ENCODE results near the gene DZIP3. TPM values are rescaled to one million over a fixed set of nuclear protein-coding genes. Genes with fewer than 3 reads are reported as not detected.

DZIP3 gene
- polyA plus RNA-seq, 1 donor (not counting 4 experiments of a cell fraction or from before 2014, with no cell fraction given) = 3.9 TPM

DNA sequence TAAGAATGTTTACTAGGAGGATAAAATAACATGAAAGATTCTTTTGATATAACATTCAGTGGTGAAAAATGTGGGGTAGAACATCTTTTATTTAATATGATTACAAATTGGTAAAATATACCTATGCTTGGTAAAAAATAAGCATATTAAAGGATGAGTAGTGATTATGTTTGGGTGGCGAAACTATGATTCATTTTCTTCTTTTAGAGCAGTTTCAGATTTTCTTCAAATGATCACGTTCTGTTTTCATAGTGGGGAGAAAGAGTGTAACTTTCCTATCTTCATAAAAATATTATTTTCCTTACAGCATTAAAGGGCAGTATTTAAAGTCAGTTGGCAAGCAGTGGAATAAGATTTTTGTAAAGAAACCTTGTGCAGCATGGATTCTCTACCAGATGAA, 15.5 kb downstream of the DZIP3 start:
- FAIRE-seq (no peak), DNase-seq (ENCODE audit: low read depth, low spot score) (no peak)
- dilution Hi-C loops (cut with MboI; ENCODE audit: extremely low pct_ligation_motif_present, low sequenced_read_pairs) = no loop called here

GRCh38 chr3:108605491-108605890, 16.0 kb downstream of the DZIP3 start:
- H3K36me3 ChIP-seq (ENCODE audit: control insufficient read depth in 2 of 2, extremely low read depth in 1 of 2, insufficient read depth in 2 of 2, low read length in 2 of 2) = no peaks in the 10 kb centered on the region
- H3K4me1 ChIP-seq (ENCODE audit: control insufficient read depth, extremely low read depth, insufficient read depth, low read length) = peaks cover 6% of the 10 kb centered on the region
- DNase-seq (ENCODE audit: low read depth, low spot score) (no peak), FAIRE-seq (no peak)
- H3K9me3 ChIP-seq (ENCODE audit: control insufficient read depth, low read depth, low read length) = no peaks in the 10 kb centered on the region
- H3K27me3 ChIP-seq (ENCODE audit: control insufficient read depth, extremely low read depth, insufficient read depth, low read length) = no peaks in the 10 kb centered on the region
- no peaks in the 10 kb centered on the region for H3K79me2 ChIP-seq (ENCODE audit: control insufficient read depth, insufficient read depth, low read length)
- no peaks in the 10 kb centered on the region for H3K9me1 ChIP-seq (ENCODE audit: control insufficient read depth, extremely low read depth, insufficient read depth, low read length)
- H3K27ac ChIP-seq (ENCODE audit: control insufficient read depth, insufficient read depth, low read length) = no peak overlapping the region
- H3K4me3 ChIP-seq (ENCODE audit: control insufficient read depth in 2 of 3, extremely low read depth in 1 of 3, insufficient read depth in 2 of 3, low read depth in 1 of 3, low read length in 3 of 3) = no peak overlapping the region
- TF ChIP-seq, protein P1, sequence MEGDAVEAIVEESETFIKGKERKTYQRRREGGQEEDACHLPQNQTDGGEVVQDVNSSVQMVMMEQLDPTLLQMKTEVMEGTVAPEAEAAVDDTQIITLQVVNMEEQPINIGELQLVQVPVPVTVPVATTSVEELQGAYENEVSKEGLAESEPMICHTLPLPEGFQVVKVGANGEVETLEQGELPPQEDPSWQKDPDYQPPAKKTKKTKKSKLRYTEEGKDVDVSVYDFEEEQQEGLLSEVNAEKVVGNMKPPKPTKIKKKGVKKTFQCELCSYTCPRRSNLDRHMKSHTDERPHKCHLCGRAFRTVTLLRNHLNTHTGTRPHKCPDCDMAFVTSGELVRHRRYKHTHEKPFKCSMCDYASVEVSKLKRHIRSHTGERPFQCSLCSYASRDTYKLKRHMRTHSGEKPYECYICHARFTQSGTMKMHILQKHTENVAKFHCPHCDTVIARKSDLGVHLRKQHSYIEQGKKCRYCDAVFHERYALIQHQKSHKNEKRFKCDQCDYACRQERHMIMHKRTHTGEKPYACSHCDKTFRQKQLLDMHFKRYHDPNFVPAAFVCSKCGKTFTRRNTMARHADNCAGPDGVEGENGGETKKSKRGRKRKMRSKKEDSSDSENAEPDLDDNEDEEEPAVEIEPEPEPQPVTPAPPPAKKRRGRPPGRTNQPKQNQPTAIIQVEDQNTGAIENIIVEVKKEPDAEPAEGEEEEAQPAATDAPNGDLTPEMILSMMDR (optimal IDR thresholded peaks at IDR 0.05 in 1 of 3, IDR thresholded peaks at IDR 0.05 in 1 of 3, conservative IDR thresholded peaks at IDR 0.05 in 1 of 3; ENCODE audit: extremely low read depth in 1 of 3, insufficient read depth in 2 of 3, low read length in 3 of 3) = no peak
- no peak for TF ChIP-seq EZH2 (IDR thresholded peaks at IDR 0.05; ENCODE audit: low read length)
- no peaks in the 10 kb centered on the region for H4K20me1 ChIP-seq (ENCODE audit: control insufficient read depth, extremely low read depth, insufficient read depth, low read length)
- H3K4me2 ChIP-seq (ENCODE audit: control insufficient read depth, extremely low read depth, insufficient read depth, low read depth, low read length) = no peak overlapping the region
- dilution Hi-C loops (cut with MboI; ENCODE audit: extremely low pct_ligation_motif_present, low sequenced_read_pairs) = no loop called here
- H2AFZ ChIP-seq (ENCODE audit: control insufficient read depth, low read length) = no peak overlapping the region
- no peak overlapping the region for H3K9ac ChIP-seq (ENCODE audit: control insufficient read depth, extremely low read depth, insufficient read depth, low read length)

More for the DNA sequence above, 15.5 kb downstream of the DZIP3 start:
- Histone ChIP-seq H3K36me3 (ENCODE audit: control insufficient read depth in 2 of 2, extremely low read depth in 1 of 2, insufficient read depth in 2 of 2, low read length in 2 of 2) (no peaks in the 10 kb centered on the region), H3K4me2 (ENCODE audit: control insufficient read depth, extremely low read depth, insufficient read depth, low read depth, low read length) (no peak overlapping the region), H3K79me2 (ENCODE audit: control insufficient read depth, insufficient read depth, low read length) (no peaks in the 10 kb centered on the region), H3K9me1 (ENCODE audit: control insufficient read depth, extremely low read depth, insufficient read depth, low read length) (no peaks in the 10 kb centered on the region), H4K20me1 (ENCODE audit: control insufficient read depth, extremely low read depth, insufficient read depth, low read length) (no peaks in the 10 kb centered on the region), H3K4me3 (ENCODE audit: control insufficient read depth in 2 of 3, extremely low read depth in 1 of 3, insufficient read depth in 2 of 3, low read depth in 1 of 3, low read length in 3 of 3) (no peak overlapping the region), H3K9me3 (ENCODE audit: control insufficient read depth, low read depth, low read length) (no peaks in the 10 kb centered on the region), H2AFZ (ENCODE audit: control insufficient read depth, low read length) (no peak overlapping the region), H3K27ac (ENCODE audit: control insufficient read depth, insufficient read depth, low read length) (no peak overlapping the region), H3K4me1 (ENCODE audit: control insufficient read depth, extremely low read depth, insufficient read depth, low read length) (peaks cover 6% of the 10 kb centered on the region), H3K9ac (ENCODE audit: control insufficient read depth, extremely low read depth, insufficient read depth, low read length) (no peak overlapping the region), H3K27me3 (ENCODE audit: control insufficient read depth, extremely low read depth, insufficient read depth, low read length) (no peaks in the 10 kb centered on the region)
- no peak for TF ChIP-seq EZH2 (IDR thresholded peaks at IDR 0.05; ENCODE audit: low read length)
- TF ChIP-seq, protein P1 (optimal IDR thresholded peaks at IDR 0.05 in 1 of 3, IDR thresholded peaks at IDR 0.05 in 1 of 3, conservative IDR thresholded peaks at IDR 0.05 in 1 of 3; ENCODE audit: extremely low read depth in 1 of 3, insufficient read depth in 2 of 3, low read length in 3 of 3) = no peak

All from keratinocyte (primary cell).